Neuronal stem cell (in vitro differentiated cells): ENCODE measurements around the gene CIRBP.
A peak's percentile ranks its signal among the peaks of the same experiment; 100 is the strongest.

Experiments
- DNase-seq: peaks from one replicate; pipeline ENCODE4 v3.0.0-alpha.2; 2013; ENCODE audit warnings: low spot score
- H2AFZ ChIP-seq: one replicate; pipeline ENCODE4 v1.6.1; 2013; ENCODE audit warnings: mild to moderate bottlenecking, low read length, inconsistent platforms
- H2AK5ac ChIP-seq: 2 replicates; pipeline ENCODE4 v1.6.1; 2013; ENCODE audit warnings: low read depth, mild to moderate bottlenecking, inconsistent platforms, low read length, moderate library complexity, mixed read lengths
- H2BK120ac ChIP-seq: 2 replicates; pipeline ENCODE4 v1.6.1; 2013; ENCODE audit warnings: low read depth, mild to moderate bottlenecking, inconsistent platforms, low read length, moderate library complexity, mixed read lengths
- H2BK12ac ChIP-seq: one replicate; pipeline ENCODE4 v1.6.1; 2013; ENCODE audit warnings: low read length, inconsistent platforms
- H2BK15ac ChIP-seq: 2 replicates; pipeline ENCODE4 v1.6.1; 2013; ENCODE audit warnings: mild to moderate bottlenecking, low read length, inconsistent platforms, mixed read lengths
- H2BK5ac ChIP-seq: one replicate; pipeline ENCODE4 v1.6.1; 2013; ENCODE audit warnings: inconsistent platforms, mild to moderate bottlenecking, low read length, moderate library complexity
- H3K14ac ChIP-seq: one replicate; pipeline ENCODE4 v1.6.1; 2013; ENCODE audit warnings: low read length, inconsistent platforms
- H3K18ac ChIP-seq: 2 replicates; pipeline ENCODE4 v1.6.1; 2013; ENCODE audit warnings: low read length, inconsistent platforms
- H3K23ac ChIP-seq: 2 replicates; pipeline ENCODE4 v1.6.1; 2013; ENCODE audit warnings: low read depth, mild to moderate bottlenecking, mixed read lengths, low read length, inconsistent platforms; ENCODE audit not compliant: poor library complexity
- H3K27ac ChIP-seq: replicated peaks from 3 replicates; pipeline ENCODE4 v1.5.1; 2013; ENCODE audit warnings: low read length, inconsistent platforms
- H3K27me3 ChIP-seq, 3 experiments: 2 replicates each; pipeline ENCODE4 v1.6.1; 2013; ENCODE audit warnings: low read length in 3 of 3, mild to moderate bottlenecking in 2 of 3, inconsistent platforms in 1 of 3, low read depth in 1 of 3, mixed read lengths in 1 of 3, moderate library complexity in 1 of 3; ENCODE audit not compliant: control insufficient read depth in 3 of 3, insufficient read depth in 3 of 3
- H3K36me3 ChIP-seq, 2 donors: replicated peaks in 1 of 2; 2 replicates each; pipeline ENCODE4 v1.6.1; 2013; ENCODE audit warnings: low read length in 2 of 2; ENCODE audit not compliant: control insufficient read depth in 2 of 2, insufficient read depth in 2 of 2
- H3K4ac ChIP-seq: 2 replicates; pipeline ENCODE4 v1.6.1; 2013; ENCODE audit warnings: inconsistent platforms, mild to moderate bottlenecking, low read length, moderate library complexity
- H3K4me1 ChIP-seq, 2 donors: 1 replicate in 1 of 2; 2 replicates in 1 of 2; pipeline ENCODE4 v1.6.1; 2013; ENCODE audit warnings: low read length in 2 of 2, low read depth in 1 of 2; ENCODE audit not compliant: control insufficient read depth in 2 of 2, insufficient read depth in 1 of 2
- H3K4me2 ChIP-seq: one replicate; pipeline ENCODE4 v1.6.1; 2013; ENCODE audit warnings: mild to moderate bottlenecking, low read length, inconsistent platforms; ENCODE audit not compliant: insufficient read depth, poor library complexity, severe bottlenecking
- H3K4me3 ChIP-seq, 2 donors: 2 replicates each; pipeline ENCODE4 v1.5.1; 2013; ENCODE audit warnings: low read length in 2 of 2, mild to moderate bottlenecking in 2 of 2, inconsistent platforms in 1 of 2, moderate library complexity in 1 of 2
- H3K79me1 ChIP-seq: one replicate; pipeline ENCODE4 v1.6.1; 2013; ENCODE audit warnings: low read depth, mild to moderate bottlenecking, inconsistent platforms, low read length, moderate library complexity
- H3K9ac ChIP-seq: one replicate; pipeline ENCODE4 v1.6.1; 2013; ENCODE audit warnings: mild to moderate bottlenecking, low read depth, low read length, inconsistent platforms; ENCODE audit not compliant: poor library complexity
- H3K9me3 ChIP-seq, 2 donors: replicated peaks in 1 of 2; 2 replicates each; pipeline versions ENCODE3 to v1.6.1; 2013; ENCODE audit warnings: low read length in 2 of 2, mild to moderate bottlenecking in 2 of 2, inconsistent platforms in 1 of 2, low read depth in 1 of 2, mixed read lengths in 1 of 2, moderate library complexity in 1 of 2; ENCODE audit not compliant: control insufficient read depth in 2 of 2, insufficient read depth in 1 of 2
- H4K8ac ChIP-seq: one replicate; pipeline ENCODE4 v1.6.1; 2013; ENCODE audit warnings: low read depth, mild to moderate bottlenecking, inconsistent platforms, low read length, moderate library complexity
- H4K91ac ChIP-seq: one replicate; pipeline ENCODE4 v1.6.1; 2013; ENCODE audit warnings: low read length, low read depth, mild to moderate bottlenecking, inconsistent platforms; ENCODE audit not compliant: poor library complexity
- WGBS, 2 donors: extraction: QIAGEN DNeasy Blood & Tissue Kit; methylation state at CpG; one replicate each; pipeline ENCODE4 v1.1.7; 2013; ENCODE audit warnings: missing lambda C conversion rate in 2 of 2, mixed read lengths in 1 of 2; ENCODE audit not compliant: insufficient read length in 2 of 2, insufficient replicate concordance in 1 of 2; ENCODE audit errors: extremely low coverage in 2 of 2; 5-methylcytosine and 5-hydroxymethylcytosine counted together

CIRBP gene

DNA sequence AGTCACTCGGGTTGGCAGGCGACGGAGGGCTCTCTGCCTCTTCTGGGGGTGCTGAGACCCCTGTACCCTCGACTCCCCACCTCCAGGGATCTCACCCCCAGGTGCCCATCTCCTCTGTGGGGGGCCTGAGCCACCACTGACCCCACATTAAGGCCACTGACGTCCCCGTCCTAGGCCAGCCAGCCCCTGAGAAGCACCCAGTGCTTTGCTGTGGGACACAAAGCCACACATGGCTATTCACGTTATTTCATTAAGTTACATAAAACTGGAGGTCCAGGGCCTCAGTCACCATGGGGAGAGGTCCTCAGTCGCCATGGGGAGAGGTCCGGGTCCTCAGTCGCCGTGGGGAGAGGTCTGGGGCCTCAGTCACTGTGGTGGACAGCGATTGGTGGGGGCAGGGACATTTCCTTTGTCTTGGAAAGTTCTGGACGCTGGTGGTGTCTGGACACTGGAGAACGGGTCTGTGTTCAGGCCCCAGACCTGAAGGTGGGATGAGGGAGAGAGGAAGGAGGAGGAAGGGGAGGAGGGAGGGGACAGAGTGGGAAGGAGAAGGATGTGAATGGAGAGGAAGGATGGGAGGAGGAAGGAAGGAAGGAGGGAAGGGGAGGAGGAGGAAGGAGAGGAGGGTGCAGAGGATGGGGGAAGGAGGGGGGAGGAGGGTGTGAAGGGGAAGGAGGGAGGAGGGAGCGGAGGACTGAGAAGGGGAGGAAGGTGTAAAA is 12.6 kb downstream of the CIRBP start:
- Histone ChIP-seq H3K9ac (no peak overlapping the region), H3K4ac (no peak overlapping the region)
- 100% methylated on average over 1 of the region's 15 CpGs; no CpG with 5 or more reads in 1 of the 2 donors for WGBS, 2 donors

DNA sequence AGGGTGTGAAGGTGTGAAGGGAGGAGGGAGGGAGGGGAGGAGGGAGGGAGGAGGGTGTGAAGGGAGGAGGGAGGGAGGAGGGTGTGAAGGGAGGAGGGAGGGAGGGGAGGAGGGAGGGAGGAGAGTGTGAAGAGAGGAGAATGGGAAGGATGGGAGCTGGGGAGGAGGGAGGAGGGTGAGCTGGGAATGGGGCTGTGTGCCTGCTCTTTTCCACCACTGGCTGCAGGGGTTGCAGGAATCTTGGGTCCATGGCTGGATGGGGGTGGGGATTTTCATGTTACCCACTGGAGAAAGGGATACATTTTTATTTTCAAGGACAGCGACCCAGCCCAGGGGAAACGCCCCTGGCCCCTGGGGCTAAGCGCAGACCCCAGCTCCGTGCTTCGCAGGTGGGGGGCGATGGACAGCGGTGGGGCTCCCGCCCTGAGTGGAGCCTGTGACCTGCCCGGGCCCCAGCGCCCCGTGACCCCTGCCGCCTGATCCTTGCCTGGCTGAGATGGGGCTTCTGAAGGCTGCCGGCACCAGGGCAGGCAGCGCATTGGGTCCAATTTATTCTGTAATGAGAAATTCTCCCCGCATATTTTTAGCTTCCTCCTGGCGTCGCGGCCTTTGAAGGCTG is 13.6 kb downstream of the CIRBP start:
- H4K91ac ChIP-seq, result no peak overlapping the region
- H2BK15ac ChIP-seq, result no peak overlapping the region
- peak overlapping the region; percentile 73 for H3K23ac ChIP-seq
- H2AK5ac ChIP-seq, result peak overlapping the region; percentile 84
- no peak overlapping the region for H3K9ac ChIP-seq
- H3K36me3 ChIP-seq, result peaks cover 9 to 14% of the 10 kb centered on the region in 2 donors
- peaks cover 10 to 28% of the 10 kb centered on the region in 2 donors for H3K4me1 ChIP-seq
- peaks cover 0 to 11% (median 4%) of the 10 kb centered on the region in 3 experiments for H3K27me3 ChIP-seq
- no peak overlapping the region for H3K4ac ChIP-seq
- no peak for DNase-seq
- H3K4me3 ChIP-seq, result no peak overlapping the region
- no CpG with 5 or more reads among the region's 18 CpGs for WGBS, 2 donors
- H2BK120ac ChIP-seq, result no peak overlapping the region
- no peaks in the 10 kb centered on the region for H3K9me3 ChIP-seq
- H3K79me1 ChIP-seq, result peaks cover 17% of the 10 kb centered on the region
- H2BK12ac ChIP-seq, result no peak overlapping the region
- H4K8ac ChIP-seq, result no peak overlapping the region
- no peak overlapping the region for H2BK5ac ChIP-seq
- H3K4me2 ChIP-seq, result no peak overlapping the region
- no peak overlapping the region for H3K27ac ChIP-seq
- peak overlapping the region; percentile 64 for H3K18ac ChIP-seq
- H2AFZ ChIP-seq, result no peak overlapping the region
- peak overlapping the region; percentile 21 for H3K14ac ChIP-seq

More for the DNA sequence above, 12.6 kb downstream of the CIRBP start:
- H4K91ac ChIP-seq, result no peak overlapping the region
- no peak overlapping the region for H2BK120ac ChIP-seq
- peak overlapping the region; percentile 70 for H2AK5ac ChIP-seq
- H2AFZ ChIP-seq, result no peak overlapping the region
- no peak overlapping the region for H3K4me3 ChIP-seq
- no peak overlapping the region for H3K27ac ChIP-seq
- no peak overlapping the region for H3K4me2 ChIP-seq
- peaks cover 8% of the 10 kb centered on the region for H3K79me1 ChIP-seq
- H2BK12ac ChIP-seq, result peak overlapping the region; percentile 63
- H3K36me3 ChIP-seq, result peaks cover 12 to 24% of the 10 kb centered on the region in 2 donors
- H2BK5ac ChIP-seq, result peak overlapping the region; percentile 24
- DNase-seq, result no peak
- H3K23ac ChIP-seq, result no peak overlapping the region
- peaks cover 7 to 21% of the 10 kb centered on the region in 2 donors for H3K4me1 ChIP-seq
- peaks cover 0 to 11% (median 4%) of the 10 kb centered on the region in 3 experiments for H3K27me3 ChIP-seq
- H3K9me3 ChIP-seq, result no peaks in the 10 kb centered on the region
- H3K18ac ChIP-seq, result no peak overlapping the region
- no peak overlapping the region for H3K14ac ChIP-seq
- no peak overlapping the region for H4K8ac ChIP-seq
- peak overlapping the region; percentile 37 for H2BK15ac ChIP-seq

DNA sequence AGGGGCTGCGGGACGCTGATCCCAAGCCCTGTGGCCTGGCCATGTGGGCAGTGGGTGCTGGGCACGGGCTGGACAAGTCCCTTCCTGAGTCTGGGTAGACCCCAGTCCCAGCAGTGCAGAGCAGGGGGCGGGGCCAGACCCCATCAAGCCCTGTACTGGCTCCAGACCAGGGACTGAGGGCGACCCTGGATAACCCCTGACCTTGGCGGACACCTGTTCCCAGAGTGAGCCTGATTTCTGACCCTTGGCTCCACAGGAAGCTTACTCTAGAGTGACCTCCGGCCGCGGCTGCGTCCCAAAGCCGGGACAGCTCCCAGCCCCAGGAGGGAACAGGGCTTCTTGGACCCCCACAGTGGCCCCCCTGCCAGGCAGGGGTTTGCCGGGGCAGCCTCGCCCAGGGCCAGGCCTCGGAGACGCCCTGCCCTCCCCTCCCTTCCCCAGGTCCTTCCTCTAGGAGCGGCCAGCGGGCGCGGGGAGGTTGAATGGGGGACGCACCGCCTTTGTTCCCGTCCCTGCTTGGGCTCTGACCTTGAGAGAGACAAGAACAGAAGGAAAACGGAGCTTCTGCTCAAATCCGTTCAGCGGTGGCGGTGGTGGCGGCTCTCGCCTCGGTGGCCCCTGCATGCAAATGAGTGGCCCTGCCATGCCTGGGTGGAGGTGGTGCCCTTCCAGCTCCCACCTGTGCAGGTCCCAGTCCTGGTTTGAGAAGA is 14.2 kb downstream of the CIRBP start:
- no peak overlapping the region for H3K27ac ChIP-seq
- peak overlapping the region in 1 of 2 donors; percentile 4 for H3K4me3 ChIP-seq
- H2BK15ac ChIP-seq, result peak overlapping the region; percentile 91
- no CpG with 5 or more reads among the region's 29 CpGs for WGBS, 2 donors
- no peak for DNase-seq
- no peak overlapping the region for H4K91ac ChIP-seq
- no peak overlapping the region for H2BK120ac ChIP-seq
- no peak overlapping the region for H3K9ac ChIP-seq
- H3K4ac ChIP-seq, result peak overlapping the region; percentile 11
- H3K36me3 ChIP-seq, result peaks cover 9 to 12% of the 10 kb centered on the region in 2 donors
- no peak overlapping the region for H2BK5ac ChIP-seq
- H2AFZ ChIP-seq, result no peak overlapping the region
- no peak overlapping the region for H3K4me2 ChIP-seq
- H3K14ac ChIP-seq, result peak overlapping the region; percentile 21
- peak overlapping the region; percentile 73 for H3K23ac ChIP-seq
- H3K18ac ChIP-seq, result peak overlapping the region; percentile 71
- peaks cover 12 to 33% of the 10 kb centered on the region in 2 donors for H3K4me1 ChIP-seq
- H2BK12ac ChIP-seq, result no peak overlapping the region
- no peak overlapping the region for H4K8ac ChIP-seq
- H3K9me3 ChIP-seq, result no peaks in the 10 kb centered on the region
- H3K27me3 ChIP-seq, result peaks cover 0 to 11% (median 4%) of the 10 kb centered on the region in 3 experiments
- peak overlapping the region; percentile 86 for H2AK5ac ChIP-seq
- peaks cover 19% of the 10 kb centered on the region for H3K79me1 ChIP-seq

DNA sequence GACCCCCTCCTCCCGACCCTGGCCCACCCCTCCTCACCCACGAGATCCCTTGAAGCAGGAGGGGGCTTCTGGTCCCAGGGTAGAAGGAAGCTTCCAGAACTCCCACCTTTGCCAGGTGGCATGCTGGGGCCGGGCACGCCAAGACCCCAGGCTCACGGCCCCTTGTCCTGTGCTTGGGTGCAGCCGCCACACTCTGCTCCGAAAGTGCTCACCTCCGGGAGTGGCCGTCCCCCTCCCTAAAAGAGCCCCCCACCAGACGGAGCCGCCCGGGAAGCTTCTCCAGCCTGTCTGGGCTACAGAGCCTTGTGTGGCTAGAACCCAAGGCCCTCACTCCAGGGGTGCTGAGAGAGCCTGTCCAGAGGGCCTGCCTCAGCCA is 14.8 kb downstream of the CIRBP start:
- peaks cover 0 to 11% (median 4%) of the 10 kb centered on the region in 3 experiments for H3K27me3 ChIP-seq
- peak overlapping the region; percentile 11 for H3K4ac ChIP-seq
- peak overlapping the region; percentile 71 for H3K18ac ChIP-seq
- H2BK12ac ChIP-seq, result no peak overlapping the region
- no peak overlapping the region for H4K91ac ChIP-seq
- H3K14ac ChIP-seq, result no peak overlapping the region
- no peak overlapping the region for H2BK120ac ChIP-seq
- no peak for DNase-seq
- no peak overlapping the region for H4K8ac ChIP-seq
- WGBS, 2 donors, result no CpG with 5 or more reads among the region's 12 CpGs
- H2BK15ac ChIP-seq, result peak overlapping the region; percentile 91
- H3K79me1 ChIP-seq, result peaks cover 22% of the 10 kb centered on the region
- H3K9ac ChIP-seq, result no peak overlapping the region
- H3K9me3 ChIP-seq, result no peaks in the 10 kb centered on the region
- no peak overlapping the region for H3K4me2 ChIP-seq
- peak overlapping the region; percentile 86 for H2AK5ac ChIP-seq
- H3K4me3 ChIP-seq, result no peak overlapping the region
- no peak overlapping the region for H2BK5ac ChIP-seq
- peaks cover 7 to 8% of the 10 kb centered on the region in 2 donors for H3K36me3 ChIP-seq
- H2AFZ ChIP-seq, result no peak overlapping the region
- no peak overlapping the region for H3K27ac ChIP-seq
- peaks cover 12 to 33% of the 10 kb centered on the region in 2 donors for H3K4me1 ChIP-seq
- peak overlapping the region; percentile 44 for H3K23ac ChIP-seq
